Testis (tissue), 3 donors: ENCODE measurements around the gene ADAMTS4. TPM values are rescaled to one million over a fixed set of nuclear protein-coding genes. Genes with fewer than 3 reads are reported as not detected.

Source experiments
- DNase-seq: peaks from one replicate; pipeline ENCODE4 v3.0.0-alpha.2; 2019
- H3K27ac ChIP-seq, 2 donors: fragments of 200-600 bp; sonication (generic); one replicate each; pipeline ENCODE4 v1.5.1; 2019
- H3K27me3 ChIP-seq: fragments of 200-600 bp; sonication (generic); one replicate; pipeline ENCODE4 v1.5.1; 2019
- H3K36me3 ChIP-seq: fragments of 200-600 bp; sonication (generic); one replicate; pipeline ENCODE4 v1.5.1; 2017; ENCODE audit warnings: low read depth; ENCODE audit errors: missing control alignments
- H3K4me1 ChIP-seq: fragments of 200-600 bp; sonication (generic); one replicate; pipeline ENCODE4 v1.5.1; 2019
- H3K4me3 ChIP-seq, 2 donors: fragments of 200-600 bp; sonication (generic); one replicate each; pipeline ENCODE4 v1.5.1; 2017 to 2019
- H3K9me3 ChIP-seq: fragments of 200-600 bp; sonication (generic); one replicate; pipeline ENCODE4 v1.5.1; 2017
- POLR2A ChIP-seq: fragments of 450-650 bp; IDR thresholded peaks from one replicate; pipeline ENCODE4 v1.6.1; 2017; ENCODE audit warnings: antibody characterized with exemption, mild to moderate bottlenecking, moderate library complexity
- WGBS, 2 donors: methylation state at CpG; one replicate each; pipeline ENCODE4 v1.1.5; 2018; 5-methylcytosine and 5-hydroxymethylcytosine counted together
- intact Hi-C: fragments of 100-400 bp; cut with DNase I; formaldehyde crosslinking; loops from one replicate; pipeline ENCODE4 v1.15.1; 2023; ENCODE audit warnings: low total_unique reads
- polyA plus RNA-seq: library from polyadenylated mRNA; stranded (reverse); fragments of 350-450 nt; fragmentation: Illumina TruSeq; extraction: RNeasy Lipid Tissue Mini Kit (QIAGEN cat#74804); gene quantifications from one replicate; pipeline ENCODE4 v1.2.3, GENCODE V29; 2014; ENCODE audit warnings: low read depth, low replicate concordance; ENCODE audit not compliant: insufficient read depth
- total RNA-seq, 2 donors: library from RNA; depleted of rRNA; stranded (reverse); fragments of >200 nt; gene quantifications; one replicate each; pipeline ENCODE4 v1.2.3, GENCODE V29; 2016
- TF ChIP-seq, protein P1 (sequence below), 3 experiments: fragments of 450-650 bp in 2 of 3; fragments of 200-600 bp in 1 of 3; sonication (generic) in 1 of 3; IDR thresholded peaks; one replicate each; pipeline ENCODE4 v1.5.1; 2016 to 2019; ENCODE audit warnings: antibody characterized with exemption in 3 of 3, mild to moderate bottlenecking in 2 of 3, moderate library complexity in 1 of 3

ADAMTS4 gene
- total and polyA plus RNA-seq, 3 donors from 2014 or later, result 2.4 to 3.2 (median 2.7) TPM

GRCh38 chr1:161200992-161201835 is 2.4 kb upstream of the ADAMTS4 start:
- Histone ChIP-seq H3K36me3 (no peaks in the 10 kb centered on the region), H3K27ac (peak overlapping the region; percentile 99 to 100), H3K9me3 (no peaks in the 10 kb centered on the region), H3K4me3 (peak overlapping the region; percentile 72 to 84), H3K4me1 (peaks cover 63% of the 10 kb centered on the region), H3K27me3 (no peaks in the 10 kb centered on the region)
- peak; percentile 74 for DNase-seq
- intact Hi-C loops, result no loop called here
- 3 to 10% methylated on average over 12 to 13 of the region's 13 CpGs for WGBS, 2 donors
- TF ChIP-seq, protein P1, sequence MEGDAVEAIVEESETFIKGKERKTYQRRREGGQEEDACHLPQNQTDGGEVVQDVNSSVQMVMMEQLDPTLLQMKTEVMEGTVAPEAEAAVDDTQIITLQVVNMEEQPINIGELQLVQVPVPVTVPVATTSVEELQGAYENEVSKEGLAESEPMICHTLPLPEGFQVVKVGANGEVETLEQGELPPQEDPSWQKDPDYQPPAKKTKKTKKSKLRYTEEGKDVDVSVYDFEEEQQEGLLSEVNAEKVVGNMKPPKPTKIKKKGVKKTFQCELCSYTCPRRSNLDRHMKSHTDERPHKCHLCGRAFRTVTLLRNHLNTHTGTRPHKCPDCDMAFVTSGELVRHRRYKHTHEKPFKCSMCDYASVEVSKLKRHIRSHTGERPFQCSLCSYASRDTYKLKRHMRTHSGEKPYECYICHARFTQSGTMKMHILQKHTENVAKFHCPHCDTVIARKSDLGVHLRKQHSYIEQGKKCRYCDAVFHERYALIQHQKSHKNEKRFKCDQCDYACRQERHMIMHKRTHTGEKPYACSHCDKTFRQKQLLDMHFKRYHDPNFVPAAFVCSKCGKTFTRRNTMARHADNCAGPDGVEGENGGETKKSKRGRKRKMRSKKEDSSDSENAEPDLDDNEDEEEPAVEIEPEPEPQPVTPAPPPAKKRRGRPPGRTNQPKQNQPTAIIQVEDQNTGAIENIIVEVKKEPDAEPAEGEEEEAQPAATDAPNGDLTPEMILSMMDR (IDR thresholded peaks at IDR 0.05), result no peak
- TF ChIP-seq POLR2A, result no peak

DNA sequence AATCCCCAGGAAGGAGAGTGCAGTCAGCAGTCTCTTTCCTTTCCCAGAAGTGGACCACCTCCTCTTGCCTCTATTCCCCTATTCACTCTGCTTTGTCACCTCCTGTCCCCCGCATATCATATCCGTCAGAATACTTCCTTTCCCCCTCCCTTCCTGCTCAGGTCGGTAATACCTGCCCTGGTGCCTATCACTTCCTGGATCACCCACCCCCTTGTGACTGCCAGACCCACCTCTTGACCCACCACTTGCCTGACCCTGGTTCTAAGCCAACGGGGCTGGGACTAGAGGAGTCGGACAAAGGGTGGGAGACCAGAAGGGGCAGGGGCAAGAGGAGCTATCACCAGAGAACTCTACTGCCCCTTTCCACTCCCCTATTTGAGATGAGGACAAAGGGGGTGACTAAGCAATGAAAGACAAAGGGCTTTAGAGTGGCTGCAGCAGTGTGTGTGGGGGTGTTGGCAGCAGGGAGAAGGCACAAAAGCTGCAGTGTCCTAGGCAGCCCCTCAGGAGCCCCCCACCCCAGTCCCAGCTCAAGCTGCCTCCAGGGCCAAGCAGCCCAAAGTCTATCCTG is 1.7 kb upstream of the ADAMTS4 start:
- no peak for DNase-seq
- Histone ChIP-seq H3K4me3 (no peak overlapping the region), H3K9me3 (no peaks in the 10 kb centered on the region), H3K36me3 (no peaks in the 10 kb centered on the region), H3K4me1 (peaks cover 63% of the 10 kb centered on the region), H3K27me3 (no peaks in the 10 kb centered on the region), H3K27ac (peak overlapping the region; percentile 99 to 100)
- TF ChIP-seq, protein P1 (IDR thresholded peaks at IDR 0.05), result no peak
- TF ChIP-seq POLR2A, result no peak
- intact Hi-C loops, result no loop called here
- WGBS, 2 donors, result 51 to 53% methylated on average over 5 of the region's 5 CpGs

DNA sequence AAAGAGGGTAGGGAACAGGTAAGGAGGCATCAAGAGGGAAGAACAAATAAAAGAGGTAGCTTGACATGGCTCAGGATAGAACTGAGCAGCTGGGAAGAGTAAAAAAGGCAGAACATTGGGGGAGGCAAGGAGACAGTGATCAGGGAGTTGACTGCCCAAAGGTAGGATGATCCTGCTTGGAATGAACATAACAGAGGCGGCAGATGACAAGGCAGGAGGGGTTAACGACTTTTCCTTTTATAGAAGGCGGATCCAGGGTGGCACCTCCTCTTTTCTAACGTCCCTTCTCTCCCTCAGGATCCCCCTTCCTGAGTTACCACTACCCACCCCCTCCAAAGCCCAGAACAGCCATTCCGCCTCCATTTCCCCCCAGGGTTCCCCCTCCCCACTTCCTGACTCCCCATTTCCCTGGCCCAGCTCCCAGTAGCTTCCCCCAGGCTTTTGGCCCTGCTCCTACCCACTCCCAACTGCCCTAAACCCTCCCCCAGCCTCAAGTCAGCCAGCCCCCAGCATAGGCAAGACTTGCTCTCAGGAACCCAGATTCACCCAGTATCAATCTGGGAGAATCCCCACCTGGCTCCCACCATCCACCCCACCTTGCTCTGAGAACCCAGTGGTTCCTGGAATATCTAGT is 769 bp upstream of the ADAMTS4 start:
- no peak for TF ChIP-seq POLR2A
- TF ChIP-seq, protein P1 (IDR thresholded peaks at IDR 0.05), result no peak
- peak overlapping the region; percentile 99 to 100 for H3K27ac ChIP-seq
- intact Hi-C loops, result no loop called here
- H3K27me3 ChIP-seq, result no peaks in the 10 kb centered on the region
- WGBS, 2 donors, result 56 to 61% methylated on average over 5 of the region's 5 CpGs
- H3K36me3 ChIP-seq, result no peaks in the 10 kb centered on the region
- no peak for DNase-seq
- H3K4me3 ChIP-seq, result no peak overlapping the region
- no peaks in the 10 kb centered on the region for H3K9me3 ChIP-seq
- peaks cover 63% of the 10 kb centered on the region for H3K4me1 ChIP-seq

GRCh38 chr1:161198194-161198896 is 509 bp downstream of the ADAMTS4 start:
- no peaks in the 10 kb centered on the region for H3K27me3 ChIP-seq
- intact Hi-C loops, result no loop called here
- no peak for DNase-seq
- no peaks in the 10 kb centered on the region for H3K36me3 ChIP-seq
- peak overlapping the region; percentile 67 to 100 for H3K27ac ChIP-seq
- TF ChIP-seq, protein P1 (IDR thresholded peaks at IDR 0.05), result no peak
- TF ChIP-seq POLR2A, result no peak
- H3K4me3 ChIP-seq, result no peak overlapping the region
- H3K9me3 ChIP-seq, result no peaks in the 10 kb centered on the region
- H3K4me1 ChIP-seq, result peaks cover 58% of the 10 kb centered on the region
- 22 to 41% methylated on average over 2 to 18 of the region's 20 CpGs for WGBS, 2 donors
